Fibroblast of mammary gland (primary cell): Measurements from ENCODE around the gene TARS3.

Experiments used
- DNase-seq: peaks from one replicate; pipeline ENCODE4 v3.0.0-alpha.2; 2010; ENCODE audit warnings: low read depth
- H3K4me3 ChIP-seq: 2 replicates; pipeline ENCODE4 v1.5.1; 2011; ENCODE audit warnings: low read depth, mild to moderate bottlenecking, low read length, moderate library complexity; ENCODE audit not compliant: control insufficient read depth
- TF ChIP-seq, protein P1 (sequence below): conservative IDR thresholded peaks from 2 replicates; pipeline ENCODE4 v1.5.1; 2011; ENCODE audit warnings: low read depth, low read length, inconsistent platforms; ENCODE audit not compliant: control insufficient read depth, insufficient read depth

Gene TARS3

DNA sequence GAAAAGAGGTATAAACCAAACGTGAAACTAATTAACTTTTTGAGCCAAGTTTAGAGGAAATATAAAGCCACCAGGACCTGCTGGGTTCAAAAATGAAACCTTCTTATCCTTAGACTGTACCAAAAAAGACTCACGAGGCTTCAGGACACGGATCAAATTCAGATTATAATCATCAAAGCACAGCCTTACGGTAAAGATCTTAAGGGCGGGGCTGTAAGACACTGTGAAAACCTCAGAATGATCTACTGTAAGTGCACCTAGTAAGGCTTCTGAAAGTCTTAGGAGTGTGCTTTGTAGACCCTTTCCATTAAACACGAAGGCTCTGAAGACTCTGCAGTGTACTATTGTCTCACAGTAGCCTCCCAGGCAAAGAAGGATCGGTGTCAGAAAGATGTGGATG lies 26.8 kb downstream of the TARS3 start:
- TF ChIP-seq, protein P1, sequence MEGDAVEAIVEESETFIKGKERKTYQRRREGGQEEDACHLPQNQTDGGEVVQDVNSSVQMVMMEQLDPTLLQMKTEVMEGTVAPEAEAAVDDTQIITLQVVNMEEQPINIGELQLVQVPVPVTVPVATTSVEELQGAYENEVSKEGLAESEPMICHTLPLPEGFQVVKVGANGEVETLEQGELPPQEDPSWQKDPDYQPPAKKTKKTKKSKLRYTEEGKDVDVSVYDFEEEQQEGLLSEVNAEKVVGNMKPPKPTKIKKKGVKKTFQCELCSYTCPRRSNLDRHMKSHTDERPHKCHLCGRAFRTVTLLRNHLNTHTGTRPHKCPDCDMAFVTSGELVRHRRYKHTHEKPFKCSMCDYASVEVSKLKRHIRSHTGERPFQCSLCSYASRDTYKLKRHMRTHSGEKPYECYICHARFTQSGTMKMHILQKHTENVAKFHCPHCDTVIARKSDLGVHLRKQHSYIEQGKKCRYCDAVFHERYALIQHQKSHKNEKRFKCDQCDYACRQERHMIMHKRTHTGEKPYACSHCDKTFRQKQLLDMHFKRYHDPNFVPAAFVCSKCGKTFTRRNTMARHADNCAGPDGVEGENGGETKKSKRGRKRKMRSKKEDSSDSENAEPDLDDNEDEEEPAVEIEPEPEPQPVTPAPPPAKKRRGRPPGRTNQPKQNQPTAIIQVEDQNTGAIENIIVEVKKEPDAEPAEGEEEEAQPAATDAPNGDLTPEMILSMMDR = no peak
- no peak for DNase-seq
- H3K4me3 ChIP-seq = no peak overlapping the region

DNA sequence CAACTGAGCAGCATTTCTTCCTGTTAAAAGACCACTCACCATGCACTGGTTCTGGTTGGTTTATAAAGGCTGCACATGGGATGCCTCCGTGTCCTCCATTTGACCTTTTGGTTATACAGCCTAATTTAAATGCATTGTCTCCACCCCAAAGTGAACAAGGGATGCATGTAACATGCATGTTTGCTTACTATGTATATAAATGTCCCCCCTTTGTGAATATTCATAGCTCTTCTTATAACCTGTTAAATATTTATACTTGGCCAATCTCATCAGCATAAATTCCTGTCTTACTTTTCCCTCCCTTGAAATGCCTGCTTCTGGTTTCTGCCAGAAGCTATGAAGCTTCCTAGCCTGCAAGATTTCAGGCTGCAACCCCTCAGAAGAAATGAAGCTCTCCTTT lies 27.4 kb downstream of the TARS3 start:
- DNase-seq = no peak
- TF ChIP-seq, protein P1 = no peak
- H3K4me3 ChIP-seq = no peak overlapping the region

DNA sequence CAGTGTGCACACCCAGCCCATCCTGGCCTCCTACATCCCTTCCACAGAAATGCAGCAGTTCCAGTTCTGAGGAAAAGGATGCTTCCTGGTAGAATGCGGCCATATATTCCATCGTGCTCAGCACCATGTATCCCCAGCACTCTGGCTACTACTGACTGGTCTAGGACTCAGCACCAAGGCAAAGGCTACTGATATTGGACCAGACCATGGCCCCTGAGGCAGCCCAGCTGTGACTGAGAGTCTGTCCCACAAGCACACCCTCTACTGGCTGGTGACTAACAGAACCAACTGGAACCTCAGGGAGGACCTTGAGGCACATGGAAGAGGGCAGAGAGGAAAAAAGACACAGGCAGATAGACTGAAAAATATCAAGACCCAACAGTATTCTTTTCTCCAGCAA lies 30.0 kb downstream of the TARS3 start:
- DNase-seq = no peak
- no peak overlapping the region for H3K4me3 ChIP-seq
- TF ChIP-seq, protein P1 = no peak

DNA sequence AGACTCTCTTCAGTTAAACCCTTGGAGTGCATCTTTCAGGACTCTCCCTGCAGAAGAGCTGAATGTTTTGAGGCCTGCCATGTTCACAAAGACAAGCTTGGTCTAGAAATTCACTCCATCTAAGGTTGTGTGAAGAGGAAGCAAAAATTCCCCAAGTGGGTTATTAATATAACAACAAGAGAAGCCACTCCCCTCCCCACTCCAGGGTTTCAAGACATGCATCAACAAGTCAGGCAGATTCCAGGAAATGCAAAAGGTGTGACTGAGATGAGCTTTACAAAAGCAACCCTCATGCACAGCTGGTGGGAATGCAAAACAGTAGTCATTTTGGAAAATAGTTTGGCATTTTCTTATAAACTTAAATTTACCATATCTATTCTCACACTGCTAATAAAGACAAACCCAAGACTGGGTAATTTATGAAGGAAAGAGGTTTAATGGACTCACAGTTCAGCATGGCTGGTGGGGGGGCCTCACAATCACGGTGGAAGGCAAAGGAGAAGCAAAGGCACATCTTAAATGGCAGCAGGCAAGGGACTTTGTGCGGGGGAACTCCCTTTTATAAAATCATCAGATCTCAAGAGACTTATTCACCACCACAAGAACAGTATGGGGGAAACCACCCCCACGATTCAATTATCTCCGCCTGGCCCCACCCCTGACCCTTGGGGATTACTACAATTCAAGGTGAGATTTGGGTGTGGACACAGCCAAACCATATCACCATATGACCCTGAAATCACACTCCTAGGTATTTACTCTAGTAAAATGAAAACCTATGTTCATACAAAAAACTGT lies 31.3 kb downstream of the TARS3 start:
- H3K4me3 ChIP-seq = no peak overlapping the region
- no peak for DNase-seq

DNA sequence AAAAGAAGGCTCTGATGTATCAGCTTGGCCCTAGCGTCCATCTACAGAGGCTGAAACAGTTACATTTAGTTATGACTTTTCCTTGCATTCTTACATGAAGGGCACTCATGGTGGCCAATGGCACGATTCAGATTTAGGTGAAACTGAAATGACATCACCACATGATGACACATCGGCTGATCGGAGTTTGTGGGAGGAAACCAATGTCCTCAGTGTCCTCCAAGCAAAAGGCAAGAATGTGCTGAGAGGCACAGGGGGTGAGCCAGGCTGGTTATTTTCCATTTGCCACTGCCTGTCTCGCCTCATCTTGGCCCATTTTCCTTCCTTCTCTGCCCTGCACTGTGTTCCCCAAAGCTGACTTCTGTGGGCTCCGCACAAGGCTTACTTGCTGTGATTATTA lies 34.4 kb downstream of the TARS3 start:
- peak; percentile 79 for DNase-seq
- no peak overlapping the region for H3K4me3 ChIP-seq
- TF ChIP-seq, protein P1 = no peak

More for the DNA sequence above, 31.3 kb downstream of the TARS3 start:
- TF ChIP-seq, protein P1 = no peak

DNA sequence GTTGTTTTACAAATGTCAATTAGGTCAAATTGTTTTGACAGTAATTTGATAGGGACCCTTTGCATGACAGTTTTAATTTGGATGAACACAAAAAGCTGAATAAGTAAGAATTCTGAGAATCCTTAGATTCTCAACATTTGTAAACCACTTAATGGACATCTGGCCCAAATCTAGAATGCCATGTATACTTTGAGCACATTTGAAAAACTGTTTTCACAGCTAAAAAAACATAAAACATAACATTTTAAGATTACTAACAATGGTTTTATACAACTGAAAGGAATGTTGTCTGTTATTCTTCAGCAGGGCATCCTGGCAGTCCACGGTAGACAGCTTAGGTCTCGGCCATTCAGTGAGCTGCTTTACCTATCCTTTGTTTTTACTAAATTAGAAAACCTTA lies 37.6 kb downstream of the TARS3 start:
- TF ChIP-seq, protein P1 = no peak
- no peak overlapping the region for H3K4me3 ChIP-seq
- no peak for DNase-seq
